H1 (cell line): ENCODE measurements around the gene SHISA6. TPM values are rescaled to one million over a fixed set of nuclear protein-coding genes. Genes with fewer than 3 reads are reported as not detected.
A peak's percentile ranks its signal among the peaks of the same experiment; 100 is the strongest.

Experiments used
- CTCF ChIA-PET: fragments of 300-600 bp; sonication (Branson Sonifier 250); formaldehyde crosslinking; loops from one replicate; lab custom pipeline; 2021; ENCODE audit not compliant: partially characterized antibody; lab: Charles Lee
- POLR2A ChIA-PET: fragments of 300-600 bp; sonication (Branson Sonifier 250); formaldehyde crosslinking; loops from one replicate; lab custom pipeline; 2021; ENCODE audit warnings: inconsistent platforms; ENCODE audit not compliant: partially characterized antibody; lab: Charles Lee
- DNase-seq, 2 experiments: peaks; one replicate each; pipeline versions ENCODE4 v3.0.0 to v3.0.0-alpha.2; 2010 to 2022; ENCODE audit warnings: low spot score in 2 of 2, low read depth in 1 of 2, mixed read lengths in 1 of 2
- FAIRE-seq: peaks from 2 replicates; lab custom pipeline; 2011; peaks lifted over from hg19 to GRCh38; lab: Jason Lieb, UNC
- H2AFZ ChIP-seq: 2 replicates; pipeline ENCODE4 v1.8.1; 2012; ENCODE audit warnings: low read length, inconsistent platforms
- H2AK5ac ChIP-seq: 2 replicates; pipeline ENCODE4 v1.6.1; 2013; ENCODE audit warnings: low read depth, low read length
- H2BK120ac ChIP-seq: replicated peaks from 2 replicates; pipeline ENCODE3; 2013; ENCODE audit warnings: low read depth, low read length, inconsistent platforms
- H2BK12ac ChIP-seq: 2 replicates; pipeline ENCODE4 v1.6.1; 2013; ENCODE audit warnings: low read depth, low read length
- H2BK15ac ChIP-seq: 2 replicates; pipeline ENCODE4 v1.6.1; 2013; ENCODE audit warnings: low read length
- H2BK20ac ChIP-seq: 2 replicates; pipeline ENCODE4 v1.6.1; 2013; ENCODE audit warnings: low read length
- H2BK5ac ChIP-seq: 2 replicates; pipeline ENCODE4 v1.6.1; 2013; ENCODE audit warnings: low read depth, low read length
- H3K14ac ChIP-seq: 2 replicates; pipeline ENCODE4 v1.6.1; 2013; ENCODE audit warnings: inconsistent platforms; ENCODE audit not compliant: insufficient read length
- H3K18ac ChIP-seq: 2 replicates; pipeline ENCODE4 v1.6.1; 2013; ENCODE audit warnings: low read length; ENCODE audit errors: extremely low read depth
- H3K23ac ChIP-seq: 2 replicates; pipeline ENCODE4 v1.6.1; 2013; ENCODE audit warnings: inconsistent platforms; ENCODE audit not compliant: insufficient read length
- H3K23me2 ChIP-seq: 2 replicates; pipeline ENCODE4 v1.6.1; 2013; ENCODE audit warnings: low read depth, low read length
- H3K27ac ChIP-seq: 2 replicates; pipeline ENCODE4 v1.6.1; 2011; ENCODE audit warnings: low read depth, low read length, inconsistent platforms
- H3K27me3 ChIP-seq, 4 experiments: replicated peaks in 1 of 4; 1 replicate in 1 of 4; 2 replicates in 3 of 4; pipeline versions ENCODE4 v1.6.1 to v1.8.1; 2011 to 2013; ENCODE audit warnings: low read length in 3 of 4, mild to moderate bottlenecking in 3 of 4, inconsistent platforms in 2 of 4, mixed read lengths in 2 of 4, moderate library complexity in 1 of 4; ENCODE audit not compliant: control insufficient read depth in 3 of 4, insufficient read depth in 3 of 4; ENCODE audit errors: extremely low read depth in 1 of 4
- H3K36me3 ChIP-seq, 4 experiments: 2 replicates each; pipeline versions ENCODE4 v1.6.1 to v1.8.1; 2011 to 2013; ENCODE audit warnings: mild to moderate bottlenecking in 4 of 4, low read length in 3 of 4, moderate library complexity in 2 of 4, control low read depth in 1 of 4, inconsistent platforms in 1 of 4; ENCODE audit not compliant: insufficient read depth in 4 of 4, control insufficient read depth in 2 of 4
- H3K4ac ChIP-seq: replicated peaks from 2 replicates; pipeline ENCODE3; 2013; ENCODE audit warnings: low read length, low read depth, mixed read lengths, inconsistent platforms; ENCODE audit not compliant: insufficient read length
- H3K4me1 ChIP-seq, 4 experiments: replicated peaks in 1 of 4; 1 replicate in 1 of 4; 2 replicates in 3 of 4; pipeline versions ENCODE4 v1.6.1 to v1.8.1; 2011 to 2013; ENCODE audit warnings: low read length in 3 of 4, inconsistent platforms in 2 of 4, mixed read lengths in 1 of 4; ENCODE audit not compliant: insufficient read depth in 4 of 4, control insufficient read depth in 3 of 4
- H3K4me2 ChIP-seq, 2 experiments: 2 replicates each; pipeline versions ENCODE4 v1.6.1 to v1.8.1; 2011 to 2013; ENCODE audit warnings: low read depth in 2 of 2, low read length in 2 of 2, control low read depth in 1 of 2, inconsistent platforms in 1 of 2, mild to moderate bottlenecking in 1 of 2; ENCODE audit not compliant: insufficient read depth in 1 of 2
- H3K4me3 ChIP-seq, 4 experiments: fragments of 200-600, 300-600 bp in 1 of 4; sonication (generic), shearing (Covaris generic), sonication (Bioruptor Twin) in 1 of 4; 2 replicates each; pipeline versions ENCODE4 v1.5.1 to v1.8.1; 2011 to 2016; ENCODE audit warnings: low read length in 4 of 4, low read depth in 3 of 4, control low read depth in 2 of 4, inconsistent platforms in 2 of 4, mild to moderate bottlenecking in 2 of 4, mixed read lengths in 1 of 4, moderate library complexity in 1 of 4; ENCODE audit not compliant: insufficient read depth in 2 of 4; ENCODE audit errors: extremely low read depth in 1 of 4
- H3K56ac ChIP-seq: replicated peaks from 2 replicates; pipeline ENCODE3; 2013; ENCODE audit warnings: low read depth, mild to moderate bottlenecking, mixed read lengths, low read length, inconsistent platforms; ENCODE audit not compliant: insufficient read length
- H3K79me1 ChIP-seq: 2 replicates; pipeline ENCODE4 v1.6.1; 2013; ENCODE audit warnings: low read depth, low read length, control low read depth
- H3K79me2 ChIP-seq, 2 experiments: 2 replicates each; pipeline versions ENCODE4 v1.6.1 to v1.8.1; 2012 to 2013; ENCODE audit warnings: low read length in 2 of 2, mild to moderate bottlenecking in 2 of 2, inconsistent platforms in 1 of 2; ENCODE audit not compliant: insufficient read depth in 2 of 2, control insufficient read depth in 1 of 2
- H3K9ac ChIP-seq, 4 experiments: replicated peaks in 1 of 4; 1 replicate in 1 of 4; 2 replicates in 3 of 4; pipeline versions ENCODE4 v1.6.1 to v1.8.1; 2011 to 2013; ENCODE audit warnings: low read depth in 3 of 4, low read length in 3 of 4, control low read depth in 2 of 4, mild to moderate bottlenecking in 2 of 4, moderate library complexity in 2 of 4, inconsistent platforms in 1 of 4; ENCODE audit errors: extremely low read depth in 1 of 4
- H3K9me3 ChIP-seq, 2 experiments: 2 replicates each; pipeline versions ENCODE4 v1.6.1 to v1.8.1; 2012 to 2013; ENCODE audit warnings: mild to moderate bottlenecking in 2 of 2, moderate library complexity in 2 of 2, control low read depth in 1 of 2, inconsistent platforms in 1 of 2, low read depth in 1 of 2, low read length in 1 of 2, mixed read lengths in 1 of 2; ENCODE audit not compliant: insufficient read depth in 2 of 2
- H4K20me1 ChIP-seq, 2 experiments: replicated peaks in 1 of 2; 2 replicates each; pipeline versions ENCODE3 to v1.8.1; 2011 to 2013; ENCODE audit warnings: inconsistent platforms in 2 of 2, low read length in 2 of 2, mild to moderate bottlenecking in 1 of 2; ENCODE audit not compliant: insufficient read depth in 2 of 2, control insufficient read depth in 1 of 2
- H4K5ac ChIP-seq: 2 replicates; pipeline ENCODE4 v1.6.1; 2013; ENCODE audit warnings: low read length, low read depth, mixed read lengths, inconsistent platforms; ENCODE audit not compliant: insufficient read length
- H4K8ac ChIP-seq: 2 replicates; pipeline ENCODE4 v1.8.0; 2013; ENCODE audit warnings: mild to moderate bottlenecking, moderate library complexity, low read length, inconsistent platforms; ENCODE audit not compliant: insufficient read depth; ENCODE audit errors: extremely low read depth
- H4K91ac ChIP-seq: replicated peaks from 2 replicates; pipeline ENCODE3; 2013; ENCODE audit warnings: low read length, mixed read lengths, inconsistent platforms; ENCODE audit not compliant: insufficient read length
- POLR2A ChIP-seq, 2 experiments: IDR thresholded peaks; 1 replicate in 1 of 2; 2 replicates in 1 of 2; pipeline ENCODE4 v1.6.1; 2011; ENCODE audit warnings: low read depth in 2 of 2, low read length in 2 of 2, mild to moderate bottlenecking in 2 of 2; ENCODE audit errors: control extremely low read depth in 1 of 2
- TEAD4 ChIP-seq: IDR thresholded peaks from 2 replicates; pipeline ENCODE4 v1.6.1; 2012; ENCODE audit warnings: low read depth, low read length, inconsistent platforms, mixed read lengths
- polyA plus RNA-seq, 7 experiments: library from polyadenylated mRNA; depleted of rRNA in 3 of 7; stranded (reverse) in 5 of 7; unstranded in 2 of 7; fragments of >200 nt in 5 of 7; fragments of 200-250 nt in 2 of 7; gene quantifications; 1 replicate in 5 of 7; 2 replicates in 1 of 7; 4 replicates in 1 of 7; pipeline versions ENCODE4 v1.2.1 to v1.2.3, GENCODE V29; 2011 to 2013; ENCODE audit warnings: missing spikeins in 2 of 7, mixed read lengths in 2 of 7
- total RNA-seq: library from RNA; stranded (reverse); fragmentation: NEBNext Ultra II Directional; extraction: Animal tissue kit (Norgen Biotek cat#: 25700); gene quantifications from 2 replicates; pipeline ENCODE4 v1.2.1, GENCODE V29; 2021

SHISA6 gene
- total and polyA plus RNA-seq, 2 of the 8 experiments (the other 6 are each of a cell fraction or from before 2014, with no cell fraction given), result 2.9 to 4.8 TPM

- no peak overlapping the region for H3K18ac ChIP-seq
- H4K8ac ChIP-seq, result no peak overlapping the region
- DNase-seq, result no peak
- H4K20me1 ChIP-seq, result no peaks in the 10 kb centered on the region
- H3K4me1 ChIP-seq, result peaks cover 0 to 11% (median 5%) of the 10 kb centered on the region in 4 experiments; a peak in 5 of 7 replicates
- no peak overlapping the region for H3K23ac ChIP-seq
- H2BK15ac ChIP-seq, result no peak overlapping the region
- no peaks in the 10 kb centered on the region for H3K9me3 ChIP-seq
- H3K23me2 ChIP-seq, result peaks cover 4% of the 10 kb centered on the region; the same call in 1 of the 2 replicates
- CTCF ChIA-PET, result interaction anchor here (0.6 kb wide), 2 partner anchors 22 to 75 kb away, joined by 3 read pairs; no protein-coding TSS in a partner anchor
- H2AK5ac ChIP-seq, result no peak overlapping the region
- peak overlapping the region; percentile 22 to 25; a peak in 2 of 4 replicates for H3K4me2 ChIP-seq
- no peak overlapping the region for H2BK120ac ChIP-seq
- no peak overlapping the region for H3K4me3 ChIP-seq
- no peaks in the 10 kb centered on the region for H3K79me1 ChIP-seq
- H3K56ac ChIP-seq, result no peak overlapping the region
- H2BK20ac ChIP-seq, result no peak overlapping the region
- H3K36me3 ChIP-seq, result no peaks in the 10 kb centered on the region
- no peak overlapping the region for H2BK12ac ChIP-seq
- no peaks in the 10 kb centered on the region for H3K79me2 ChIP-seq
- no peak overlapping the region for H4K91ac ChIP-seq
- H3K27ac ChIP-seq, result no peak overlapping the region
- H3K4ac ChIP-seq, result no peak overlapping the region
- H3K27me3 ChIP-seq, result no peaks in the 10 kb centered on the region; a peak in 1 of 7 replicates
- FAIRE-seq, result peak; percentile 62
- no peak overlapping the region for H2BK5ac ChIP-seq
- POLR2A ChIA-PET, result no interaction called here
- H2AFZ ChIP-seq, result no peak overlapping the region
- H3K14ac ChIP-seq, result no peak overlapping the region
- H4K5ac ChIP-seq, result no peak overlapping the region
- H3K9ac ChIP-seq, result no peak overlapping the region
- TF ChIP-seq POLR2A (IDR thresholded peaks at IDR 0.05; ENCODE audit: control extremely low read depth in 1 of 2, low read depth in 2 of 2, low read length in 2 of 2) (no peak), TEAD4 (no peak)
These were observed 252.9 kb downstream of the SHISA6 start for GRCh38 chr17:11493936-11494335.
